Activated CD8-positive, alpha-beta memory T cell treated with anti-CD3 and anti-CD28 coated beads, Interleukin-2, amount 10 ng/mL, durations not matched to agents 7 days and 5 days (primary cell): ENCODE measurements around the gene SLC30A10. TPM values are rescaled to one million over a fixed set of nuclear protein-coding genes. Genes with fewer than 3 reads are reported as not detected.
"Not testable (repeated sequence)": the region's sequence is repeated elsewhere in the genome, so short reads cannot be mapped to it uniquely, and the experiment has no call there.

Experiments
- ATAC-seq: fragments of 150-1000 bp; cut with Tn5 transposase; one replicate; pipeline ENCODE4 v1.10.0; 2021; ENCODE audit warnings: moderate library complexity
- CTCF ChIA-PET: fragments of 350-600 bp; sonication (Branson Sonifier 250); formaldehyde crosslinking; loops from one replicate; lab custom pipeline; 2021; ENCODE audit warnings: antibody characterized with exemption; lab: Charles Lee
- DNase-seq: peaks from one replicate; pipeline ENCODE4 v3.0.0-alpha.2; 2020
- H3K27ac Mint-ChIP-seq: one replicate; pipeline ENCODE4 v1.8.0; 2021; ENCODE audit warnings: mild to moderate bottlenecking, mixed read lengths
- H3K27me3 Mint-ChIP-seq: one replicate; pipeline ENCODE4 v1.8.0; 2021; ENCODE audit warnings: mixed read lengths
- H3K36me3 Mint-ChIP-seq: one replicate; pipeline ENCODE4 v1.8.0; 2021; ENCODE audit warnings: mild to moderate bottlenecking, mixed read lengths
- H3K4me1 Mint-ChIP-seq: one replicate; pipeline ENCODE4 v1.8.0; 2021; ENCODE audit warnings: mixed read lengths
- H3K4me3 Mint-ChIP-seq: one replicate; pipeline ENCODE4 v1.8.0; 2021; ENCODE audit warnings: mild to moderate bottlenecking, moderate library complexity, mixed read lengths
- H3K9me3 Mint-ChIP-seq: one replicate; pipeline ENCODE4 v1.8.0; 2022; ENCODE audit warnings: low read depth, mixed read lengths
- total RNA-seq, 2 experiments: library from RNA; stranded (reverse); gene quantifications; one replicate each; pipeline ENCODE4 v1.2.3, GENCODE V29; 2021

SLC30A10 gene
- total RNA-seq, 2 experiments from 2014 or later, result not detected

- DNase-seq, H3K4me1 Mint-ChIP-seq, H3K36me3 Mint-ChIP-seq, H3K27me3 Mint-ChIP-seq, ATAC-seq, H3K9me3 Mint-ChIP-seq, H3K4me3 Mint-ChIP-seq, H3K27ac Mint-ChIP-seq, CTCF ChIA-PET: not testable (repeated sequence)
Observed at GRCh38 chr1:219868615-219869014, 59.7 kb downstream of the SLC30A10 start.

Other genes starting within 250 kb of the SLC30A10 start
- gene EPRS1, start 117.9 kb upstream of the SLC30A10 start, total RNA-seq, result 100 to 1,000 TPM; 100 to 144 TPM
- 10 to 100 TPM; 22.5 to 27.7 TPM for gene BPNT1, start 161.2 kb upstream of the SLC30A10 start, total RNA-seq
- gene IARS2, start 165.6 kb upstream of the SLC30A10 start, total RNA-seq, result 10 to 100 TPM; 50.3 to 59.4 TPM